ENCODE measurements around the gene ELMOD2.

GRCh38 chr4:140603286-140603685 is 79.3 kb downstream of the ELMOD2 start:
- TF ChIP-seq CTCF (IDR thresholded peaks at IDR 0.05; ENCODE audit: poor library complexity, severe bottlenecking) (no peak), EP300 (conservative IDR thresholded peaks at IDR 0.05; ENCODE audit: poor library complexity, severe bottlenecking) (no peak), SMC3 (conservative IDR thresholded peaks at IDR 0.05; ENCODE audit: poor library complexity) (no peak), POLR2AphosphoS5 (IDR thresholded peaks at IDR 0.05) (no peak)

All from neural cell (in vitro differentiated cells).